ENCODE results near the gene CPNE7.

DNA sequence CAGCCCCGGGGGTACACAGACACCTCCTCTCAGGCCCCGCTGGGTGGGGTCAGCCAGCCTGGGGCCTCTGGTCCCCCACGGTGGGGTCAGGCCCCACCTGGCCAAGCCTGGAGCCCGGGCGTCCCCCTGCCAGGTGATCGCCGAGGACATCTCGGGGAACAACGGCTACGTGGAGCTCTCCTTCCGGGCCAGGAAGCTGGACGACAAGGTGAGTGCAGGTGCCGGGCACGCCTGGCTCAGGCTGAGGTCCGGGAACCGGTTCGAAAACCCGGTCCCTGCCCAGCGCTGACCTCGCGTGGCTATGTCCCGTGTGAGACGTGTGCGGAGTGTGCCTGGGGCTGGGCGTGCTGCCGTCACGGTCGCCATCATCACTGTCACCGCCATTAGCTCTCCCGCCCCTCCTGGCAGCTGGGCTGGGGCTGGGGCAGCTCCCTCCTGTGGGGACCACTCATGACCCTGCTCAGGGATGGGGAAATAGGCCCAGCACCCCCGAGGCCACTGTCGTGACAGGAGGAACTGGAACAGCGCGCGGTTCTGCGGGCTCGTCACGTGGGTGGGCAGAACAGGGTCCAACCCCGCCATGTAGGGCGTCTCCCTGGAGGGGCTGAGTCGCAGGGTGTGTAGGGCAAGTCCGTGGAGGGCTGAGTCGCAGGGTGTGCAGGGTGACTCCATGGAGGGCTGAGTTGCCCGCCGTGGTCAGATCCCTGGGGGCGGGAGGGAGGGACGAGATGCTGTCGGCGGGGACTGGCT is 8.5 kb downstream of the CPNE7 start:
- TF ChIP-seq, protein P1, sequence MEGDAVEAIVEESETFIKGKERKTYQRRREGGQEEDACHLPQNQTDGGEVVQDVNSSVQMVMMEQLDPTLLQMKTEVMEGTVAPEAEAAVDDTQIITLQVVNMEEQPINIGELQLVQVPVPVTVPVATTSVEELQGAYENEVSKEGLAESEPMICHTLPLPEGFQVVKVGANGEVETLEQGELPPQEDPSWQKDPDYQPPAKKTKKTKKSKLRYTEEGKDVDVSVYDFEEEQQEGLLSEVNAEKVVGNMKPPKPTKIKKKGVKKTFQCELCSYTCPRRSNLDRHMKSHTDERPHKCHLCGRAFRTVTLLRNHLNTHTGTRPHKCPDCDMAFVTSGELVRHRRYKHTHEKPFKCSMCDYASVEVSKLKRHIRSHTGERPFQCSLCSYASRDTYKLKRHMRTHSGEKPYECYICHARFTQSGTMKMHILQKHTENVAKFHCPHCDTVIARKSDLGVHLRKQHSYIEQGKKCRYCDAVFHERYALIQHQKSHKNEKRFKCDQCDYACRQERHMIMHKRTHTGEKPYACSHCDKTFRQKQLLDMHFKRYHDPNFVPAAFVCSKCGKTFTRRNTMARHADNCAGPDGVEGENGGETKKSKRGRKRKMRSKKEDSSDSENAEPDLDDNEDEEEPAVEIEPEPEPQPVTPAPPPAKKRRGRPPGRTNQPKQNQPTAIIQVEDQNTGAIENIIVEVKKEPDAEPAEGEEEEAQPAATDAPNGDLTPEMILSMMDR (IDR thresholded peaks at IDR 0.05; ENCODE audit: insufficient read depth, low read length, poor library complexity, severe bottlenecking): no peak
- TF ChIP-seq EZH2phosphoT487 (conservative IDR thresholded peaks at IDR 0.05; ENCODE audit: low read length): no peak

All from SU-DHL-6 (cell line).